ENCODE data around the gene SRRM2.

- TF ChIP-seq CTCF (conservative IDR thresholded peaks at IDR 0.05; ENCODE audit: low read length) (no peak), EZH2phosphoT487 (IDR thresholded peaks at IDR 0.05; ENCODE audit: borderline replicate concordance) (no peak)
These were observed 53.8 kb downstream of the SRRM2 start for GRCh38 chr16:2806286-2806685.
